Endothelial cell of umbilical vein (primary cell): ENCODE data around the gene SNED1. TPM values are rescaled to one million over a fixed set of nuclear protein-coding genes. Genes with fewer than 3 reads are reported as not detected.

Source experiments
- BruUV-seq: library from RNA; stranded (reverse); fragments of 400-500 nt; replicated peaks from 2 replicates; lab custom pipeline; 2021; lab: Mats Ljungman, UMichigan
- CTCF ChIA-PET: fragments of 300-600, 350-600 bp; sonication (Branson Sonifier 250); formaldehyde crosslinking; loops from one replicate; lab custom pipeline; 2021; ENCODE audit warnings: antibody characterized with exemption, inconsistent platforms; lab: Charles Lee
- POLR2A ChIA-PET: fragments of 300-600, 350-600 bp; sonication (Branson Sonifier 250); formaldehyde crosslinking; loops from one replicate; lab custom pipeline; 2021; ENCODE audit warnings: antibody characterized with exemption, inconsistent platforms; lab: Charles Lee
- DNase-seq: peaks from one replicate; pipeline ENCODE4 v3.0.0-alpha.2; 2011; ENCODE audit warnings: low read depth, low spot score
- FAIRE-seq: peaks from 2 replicates; lab custom pipeline; 2011; peaks lifted over from hg19 to GRCh38; lab: Jason Lieb, UNC
- H2AFZ ChIP-seq: 2 replicates; pipeline ENCODE4 v1.6.0; 2012; ENCODE audit warnings: low read depth, low read length, control low read depth, inconsistent platforms
- H3K27ac ChIP-seq: 2 replicates; pipeline ENCODE4 v1.5.1; 2011; ENCODE audit warnings: low read depth, mild to moderate bottlenecking, control low read depth, low read length, moderate library complexity; ENCODE audit not compliant: insufficient read depth
- H3K27me3 ChIP-seq, 2 experiments: 2 replicates each; pipeline versions ENCODE4 v1.6.0 to v1.6.1; 2011; ENCODE audit warnings: low read length in 2 of 2, mixed read lengths in 1 of 2; ENCODE audit not compliant: control insufficient read depth in 2 of 2, insufficient read depth in 2 of 2
- H3K36me3 ChIP-seq, 2 experiments: 2 replicates in 1 of 2; 3 replicates in 1 of 2; pipeline ENCODE4 v1.5.1; 2011; ENCODE audit warnings: low read length in 2 of 2, mild to moderate bottlenecking in 1 of 2, moderate library complexity in 1 of 2; ENCODE audit not compliant: control insufficient read depth in 2 of 2, insufficient read depth in 2 of 2; ENCODE audit errors: extremely low read depth in 1 of 2
- H3K4me1 ChIP-seq: 3 replicates; pipeline ENCODE4 v1.5.1; 2011; ENCODE audit warnings: mild to moderate bottlenecking, low read length; ENCODE audit not compliant: control insufficient read depth, insufficient read depth; ENCODE audit errors: extremely low read depth
- H3K4me2 ChIP-seq: 2 replicates; pipeline ENCODE4 v1.6.1; 2011; ENCODE audit warnings: low read length, control low read depth, mixed read lengths; ENCODE audit not compliant: insufficient read depth
- H3K4me3 ChIP-seq, 3 experiments: fragments of 200-600 bp in 1 of 3; sonication (generic), shearing (Covaris generic) in 1 of 3; replicated peaks in 1 of 3; 2 replicates each; pipeline ENCODE4 v1.5.1; 2011 to 2016; ENCODE audit warnings: control low read depth in 3 of 3, low read length in 3 of 3, mild to moderate bottlenecking in 2 of 3, inconsistent platforms in 1 of 3, low read depth in 1 of 3, moderate library complexity in 1 of 3; ENCODE audit not compliant: insufficient read depth in 1 of 3
- H3K79me2 ChIP-seq: 2 replicates; pipeline ENCODE4 v1.6.0; 2012; ENCODE audit warnings: low read length, inconsistent platforms; ENCODE audit not compliant: control insufficient read depth, insufficient read depth
- H3K9ac ChIP-seq: replicated peaks from 2 replicates; pipeline ENCODE3; 2011; ENCODE audit warnings: low read length, control low read depth; ENCODE audit not compliant: insufficient read depth; ENCODE audit errors: extremely low read depth
- H3K9me1 ChIP-seq: replicated peaks from 3 replicates; pipeline ENCODE4 v1.6.0; 2011; ENCODE audit warnings: mild to moderate bottlenecking, low read length; ENCODE audit not compliant: control insufficient read depth, insufficient read depth; ENCODE audit errors: extremely low read depth
- H3K9me3 ChIP-seq: replicated peaks from 2 replicates; pipeline ENCODE4 v1.5.1; 2012; ENCODE audit warnings: low read length, inconsistent platforms; ENCODE audit not compliant: control insufficient read depth, insufficient read depth
- H4K20me1 ChIP-seq: replicated peaks from 2 replicates; pipeline ENCODE3; 2011; ENCODE audit warnings: mild to moderate bottlenecking, low read length; ENCODE audit not compliant: control insufficient read depth, insufficient read depth; ENCODE audit errors: extremely low read depth
- EZH2 ChIP-seq: IDR thresholded peaks from 2 replicates; pipeline ENCODE4 v1.6.1; 2012; ENCODE audit warnings: borderline replicate concordance, low read depth, mild to moderate bottlenecking, moderate library complexity, low read length, inconsistent platforms; ENCODE audit not compliant: severe bottlenecking
- POLR2A ChIP-seq: IDR thresholded peaks from 2 replicates; pipeline ENCODE4 v1.6.1; 2012; ENCODE audit warnings: low read depth, mild to moderate bottlenecking, control low read depth, low read length
- dilution Hi-C: fragments of 300-500 bp; cut with MboI; formaldehyde crosslinking; loops from one replicate; pipeline ENCODE4 v1.15.0; 2019; ENCODE audit warnings: low sequenced_read_pairs; ENCODE audit not compliant: extremely low pct_ligation_motif_present
- intact Hi-C: fragments of 100-400 bp; cut with micrococcal nuclease; formaldehyde crosslinking; loops from one replicate; pipeline ENCODE4 v1.10.0; 2022
- polyA plus RNA-seq, 4 experiments: library from polyadenylated mRNA; depleted of rRNA in 3 of 4; stranded (reverse) in 3 of 4; unstranded in 1 of 4; fragments of >200 nt; gene quantifications; 2 replicates each; pipeline versions ENCODE4 v1.2.1 to v1.2.3, GENCODE V29; 2011 to 2012; ENCODE audit warnings: missing spikeins in 1 of 4
- total RNA-seq: library from RNA; stranded (reverse); gene quantifications from 2 replicates; pipeline ENCODE4 v1.2.3, GENCODE V29; 2021
- TF ChIP-seq, protein P1 (sequence below): IDR thresholded peaks from 2 replicates; pipeline ENCODE4 v1.6.1; 2011; ENCODE audit not compliant: insufficient read depth, insufficient read length

Gene SNED1
- total and polyA plus RNA-seq, 2 donors (not counting 3 experiments of a cell fraction or from before 2014, with no cell fraction given), result 14.1 to 17.2 TPM

- H3K4me1 ChIP-seq, result no peaks in the 10 kb centered on the region
- H3K4me2 ChIP-seq, result no peak overlapping the region
- no peaks in the 10 kb centered on the region for H3K79me2 ChIP-seq
- no peak overlapping the region for H3K27ac ChIP-seq
- H3K9ac ChIP-seq, result no peak overlapping the region
- CTCF ChIA-PET, result no interaction called here
- FAIRE-seq, result no peak
- dilution Hi-C loops (no loop called here), intact Hi-C loops (no loop called here)
- no peak overlapping the region for H2AFZ ChIP-seq
- H3K9me3 ChIP-seq, result no peaks in the 10 kb centered on the region
- no peak overlapping the region for H3K4me3 ChIP-seq
- H3K9me1 ChIP-seq, result no peaks in the 10 kb centered on the region
- no TSS peak for BruUV-seq
- TF ChIP-seq POLR2A, result no peak
- TF ChIP-seq, protein P1, sequence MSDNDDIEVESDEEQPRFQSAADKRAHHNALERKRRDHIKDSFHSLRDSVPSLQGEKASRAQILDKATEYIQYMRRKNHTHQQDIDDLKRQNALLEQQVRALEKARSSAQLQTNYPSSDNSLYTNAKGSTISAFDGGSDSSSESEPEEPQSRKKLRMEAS, result no peak
- POLR2A ChIA-PET, result no interaction called here
- H4K20me1 ChIP-seq, result no peaks in the 10 kb centered on the region
- H3K36me3 ChIP-seq, result no peaks in the 10 kb centered on the region
- H3K27me3 ChIP-seq, result no peaks in the 10 kb centered on the region
- no peak for DNase-seq
Measured at GRCh38 chr2:241112046-241112445, 113.6 kb downstream of the SNED1 start.

GRCh38 chr2:241112592-241112991, 114.2 kb downstream of the SNED1 start:
- POLR2A ChIA-PET, result no interaction called here
- Histone ChIP-seq H3K79me2 (no peaks in the 10 kb centered on the region), H3K9me3 (no peaks in the 10 kb centered on the region), H3K9ac (no peak overlapping the region), H4K20me1 (no peaks in the 10 kb centered on the region), H2AFZ (no peak overlapping the region), H3K9me1 (no peaks in the 10 kb centered on the region), H3K4me3 (no peak overlapping the region), H3K4me2 (no peak overlapping the region), H3K27me3 (no peaks in the 10 kb centered on the region), H3K4me1 (no peaks in the 10 kb centered on the region), H3K36me3 (no peaks in the 10 kb centered on the region), H3K27ac (no peak overlapping the region)
- CTCF ChIA-PET, result no interaction called here
- intact Hi-C loops (no loop called here), dilution Hi-C loops (no loop called here)
- FAIRE-seq (no peak), DNase-seq (no peak)
- no peak for TF ChIP-seq EZH2
- BruUV-seq, result no TSS peak
